Measurements from ENCODE around the gene PSME3.

PSME3 gene

GRCh38 chr17:42832934-42833766 is at the start of gene PSME3 (continued):
- no peak for TF ChIP-seq ZBTB44 (tag by site-specific recombination; IDR thresholded peaks at IDR 0.05)
- peak; percentile 32 for TF ChIP-seq ZBTB8A (tag by site-specific recombination; IDR thresholded peaks at IDR 0.05)
- peak; percentile 95 for TF ChIP-seq ZNF501 (tag by site-specific recombination; IDR thresholded peaks at IDR 0.05)
- no peak for TF ChIP-seq TRIM28 (IDR thresholded peaks at IDR 0.05; ENCODE audit: borderline replicate concordance, low read length)

DNA sequence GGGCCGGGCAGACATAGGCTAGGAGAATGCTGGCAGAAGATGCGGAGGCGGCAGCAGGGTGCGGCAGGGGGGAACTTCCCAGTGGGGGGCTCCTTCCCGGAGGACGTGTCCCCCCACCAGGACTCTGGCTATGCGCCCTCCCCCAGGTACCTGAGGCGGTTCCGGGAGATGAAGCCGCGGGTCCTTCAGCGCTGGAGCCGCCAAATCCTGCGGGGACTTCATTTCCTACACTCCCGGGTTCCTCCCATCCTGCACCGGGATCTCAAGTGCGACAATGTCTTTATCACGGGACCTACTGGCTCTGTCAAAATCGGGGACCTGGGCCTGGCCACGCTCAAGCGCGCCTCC is 49.4 kb upstream of the PSME3 start:
- H3K27ac ChIP-seq (ENCODE audit: extremely low read depth, low read depth, low read length) = no peak overlapping the region

DNA sequence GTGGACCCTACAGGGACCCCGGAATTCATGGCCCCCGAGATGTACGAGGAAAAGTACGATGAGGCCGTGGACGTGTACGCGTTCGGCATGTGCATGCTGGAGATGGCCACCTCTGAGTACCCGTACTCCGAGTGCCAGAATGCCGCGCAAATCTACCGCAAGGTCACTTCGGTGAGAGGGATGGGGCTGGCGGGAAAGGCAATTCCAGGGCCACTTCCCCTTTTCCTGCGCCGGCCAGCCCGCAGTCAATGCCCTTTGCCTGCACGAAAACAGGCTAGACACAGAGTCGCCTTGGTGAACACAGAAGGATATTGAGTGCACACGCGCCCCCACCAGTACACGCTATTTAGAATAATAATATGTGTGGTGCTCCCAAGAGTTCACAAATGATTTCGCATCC is 48.8 kb upstream of the PSME3 start:
- Histone ChIP-seq H3K27ac (ENCODE audit: extremely low read depth, low read depth, low read length) (no peak overlapping the region), H3K9me3 (ENCODE audit: control insufficient read depth, insufficient read depth, low read depth, low read length) (no peaks in the 10 kb centered on the region), H3K4me3 (ENCODE audit: low read depth, low read length) (no peak overlapping the region), H3K4me1 (ENCODE audit: control insufficient read depth, insufficient read depth, low read length) (peaks cover 5% of the 10 kb centered on the region; the same call in 1 of the 2 replicates), H3K36me3 (ENCODE audit: control insufficient read depth in 2 of 2, insufficient read depth in 1 of 2, low read length in 2 of 2) (peaks cover 0 to 24% of the 10 kb centered on the region in 2 experiments; a peak in 2 of 3 replicates)
- ChIA-PET POLR2A (interaction anchor here (0.9 to 1.3 kb wide), 2 partner anchors 11 to 15 kb away, joined by 3 to 8 read pairs; partner anchors contain the start of genes CNTD1 and VPS25), CTCF (interaction anchor here (1.0 kb wide), 1 partner anchor 21 kb away, joined by 3 read pairs; no protein-coding TSS in a partner anchor)
- TF ChIP-seq ZNF433 (tag by site-specific recombination; IDR thresholded peaks at IDR 0.05; ENCODE audit: low read depth) (no peak), SP2 (tag by site-specific recombination; IDR thresholded peaks at IDR 0.05) (no peak), INSM2 (tag by site-specific recombination; IDR thresholded peaks at IDR 0.05) (no peak), GLI4 (tag by site-specific recombination; IDR thresholded peaks at IDR 0.05) (no peak), ZNF610 (tag by site-specific recombination; IDR thresholded peaks at IDR 0.05; ENCODE audit: borderline replicate concordance) (no peak), ZNF311 (tag by site-specific recombination; IDR thresholded peaks at IDR 0.05; ENCODE audit: borderline replicate concordance) (no peak), ZSCAN23 (tag by site-specific recombination; IDR thresholded peaks at IDR 0.05) (no peak), ZNF184 (tag by site-specific recombination; IDR thresholded peaks at IDR 0.05) (no peak)
- TF ChIP-seq, protein P1, sequence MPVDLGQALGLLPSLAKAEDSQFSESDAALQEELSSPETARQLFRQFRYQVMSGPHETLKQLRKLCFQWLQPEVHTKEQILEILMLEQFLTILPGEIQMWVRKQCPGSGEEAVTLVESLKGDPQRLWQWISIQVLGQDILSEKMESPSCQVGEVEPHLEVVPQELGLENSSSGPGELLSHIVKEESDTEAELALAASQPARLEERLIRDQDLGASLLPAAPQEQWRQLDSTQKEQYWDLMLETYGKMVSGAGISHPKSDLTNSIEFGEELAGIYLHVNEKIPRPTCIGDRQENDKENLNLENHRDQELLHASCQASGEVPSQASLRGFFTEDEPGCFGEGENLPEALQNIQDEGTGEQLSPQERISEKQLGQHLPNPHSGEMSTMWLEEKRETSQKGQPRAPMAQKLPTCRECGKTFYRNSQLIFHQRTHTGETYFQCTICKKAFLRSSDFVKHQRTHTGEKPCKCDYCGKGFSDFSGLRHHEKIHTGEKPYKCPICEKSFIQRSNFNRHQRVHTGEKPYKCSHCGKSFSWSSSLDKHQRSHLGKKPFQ (tag by site-specific recombination; IDR thresholded peaks at IDR 0.05) = no peak
- TF ChIP-seq, protein P2, sequence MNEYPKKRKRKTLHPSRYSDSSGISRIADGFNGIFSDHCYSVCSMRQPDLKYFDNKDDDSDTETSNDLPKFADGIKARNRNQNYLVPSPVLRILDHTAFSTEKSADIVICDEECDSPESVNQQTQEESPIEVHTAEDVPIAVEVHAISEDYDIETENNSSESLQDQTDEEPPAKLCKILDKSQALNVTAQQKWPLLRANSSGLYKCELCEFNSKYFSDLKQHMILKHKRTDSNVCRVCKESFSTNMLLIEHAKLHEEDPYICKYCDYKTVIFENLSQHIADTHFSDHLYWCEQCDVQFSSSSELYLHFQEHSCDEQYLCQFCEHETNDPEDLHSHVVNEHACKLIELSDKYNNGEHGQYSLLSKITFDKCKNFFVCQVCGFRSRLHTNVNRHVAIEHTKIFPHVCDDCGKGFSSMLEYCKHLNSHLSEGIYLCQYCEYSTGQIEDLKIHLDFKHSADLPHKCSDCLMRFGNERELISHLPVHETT (tag by site-specific recombination; IDR thresholded peaks at IDR 0.05) = no peak

More for the DNA sequence above, 49.4 kb upstream of the PSME3 start:
- H3K36me3 ChIP-seq (ENCODE audit: control insufficient read depth in 2 of 2, insufficient read depth in 1 of 2, low read length in 2 of 2) = peaks cover 0 to 28% of the 10 kb centered on the region in 2 experiments; a peak in 1 of 3 replicates
- no peak overlapping the region for H3K4me3 ChIP-seq (ENCODE audit: low read depth, low read length)
- no peak for TF ChIP-seq ZNF23 (tag by site-specific recombination; IDR thresholded peaks at IDR 0.05; ENCODE audit: borderline replicate concordance)
- TF ChIP-seq, protein P3, sequence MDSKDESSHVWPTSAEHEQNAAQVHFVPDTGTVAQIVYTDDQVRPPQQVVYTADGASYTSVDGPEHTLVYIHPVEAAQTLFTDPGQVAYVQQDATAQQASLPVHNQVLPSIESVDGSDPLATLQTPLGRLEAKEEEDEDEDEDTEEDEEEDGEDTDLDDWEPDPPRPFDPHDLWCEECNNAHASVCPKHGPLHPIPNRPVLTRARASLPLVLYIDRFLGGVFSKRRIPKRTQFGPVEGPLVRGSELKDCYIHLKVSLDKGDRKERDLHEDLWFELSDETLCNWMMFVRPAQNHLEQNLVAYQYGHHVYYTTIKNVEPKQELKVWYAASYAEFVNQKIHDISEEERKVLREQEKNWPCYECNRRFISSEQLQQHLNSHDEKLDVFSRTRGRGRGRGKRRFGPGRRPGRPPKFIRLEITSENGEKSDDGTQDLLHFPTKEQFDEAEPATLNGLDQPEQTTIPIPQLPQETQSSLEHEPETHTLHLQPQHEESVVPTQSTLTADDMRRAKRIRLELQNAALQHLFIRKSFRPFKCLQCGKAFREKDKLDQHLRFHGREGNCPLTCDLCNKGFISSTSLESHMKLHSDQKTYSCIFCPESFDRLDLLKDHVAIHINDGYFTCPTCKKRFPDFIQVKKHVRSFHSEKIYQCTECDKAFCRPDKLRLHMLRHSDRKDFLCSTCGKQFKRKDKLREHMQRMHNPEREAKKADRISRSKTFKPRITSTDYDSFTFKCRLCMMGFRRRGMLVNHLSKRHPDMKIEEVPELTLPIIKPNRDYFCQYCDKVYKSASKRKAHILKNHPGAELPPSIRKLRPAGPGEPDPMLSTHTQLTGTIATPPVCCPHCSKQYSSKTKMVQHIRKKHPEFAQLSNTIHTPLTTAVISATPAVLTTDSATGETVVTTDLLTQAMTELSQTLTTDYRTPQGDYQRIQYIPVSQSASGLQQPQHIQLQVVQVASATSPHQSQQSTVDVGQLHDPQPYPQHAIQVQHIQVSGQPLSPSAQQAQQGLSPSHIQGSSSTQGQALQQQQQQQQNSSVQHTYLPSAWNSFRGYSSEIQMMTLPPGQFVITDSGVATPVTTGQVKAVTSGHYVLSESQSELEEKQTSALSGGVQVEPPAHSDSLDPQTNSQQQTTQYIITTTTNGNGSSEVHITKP (tag by site-specific recombination; IDR thresholded peaks at IDR 0.05) = no peak
- TF ChIP-seq ZNF791 (tag by site-specific recombination; IDR thresholded peaks at IDR 0.05) = no peak
- TF ChIP-seq GLI4 (tag by site-specific recombination; IDR thresholded peaks at IDR 0.05) = no peak
- H3K9me3 ChIP-seq (ENCODE audit: control insufficient read depth, insufficient read depth, low read depth, low read length) = no peaks in the 10 kb centered on the region
- POLR2A ChIA-PET = interaction anchor here (0.8 to 1.1 kb wide), 3 partner anchors 10 to 174 kb away, joined by 3 to 7 read pairs (median 3); partner anchors contain the start of genes CNTD1, COA3, RETREG3 and TUBG1
- CTCF ChIA-PET = interaction anchor here (0.5 kb wide), 1 partner anchor 10 kb away, joined by 3 read pairs; the partner anchor contains the start of gene VPS25
- H3K4me1 ChIP-seq (ENCODE audit: control insufficient read depth, insufficient read depth, low read length) = peaks cover 5% of the 10 kb centered on the region; the same call in 1 of the 2 replicates
